ENCODE data around the gene TNFRSF14. TPM values are rescaled to one million over a fixed set of nuclear protein-coding genes. Genes with fewer than 3 reads are reported as not detected.
"Not testable (repeated sequence)": the region's sequence is repeated elsewhere in the genome, so short reads cannot be mapped to it uniquely, and the experiment has no call there.

The TNFRSF14 gene
- total RNA-seq, 4 donors from 2014 or later, result 3.4 to 11.5 (median 5.0) TPM

DNA sequence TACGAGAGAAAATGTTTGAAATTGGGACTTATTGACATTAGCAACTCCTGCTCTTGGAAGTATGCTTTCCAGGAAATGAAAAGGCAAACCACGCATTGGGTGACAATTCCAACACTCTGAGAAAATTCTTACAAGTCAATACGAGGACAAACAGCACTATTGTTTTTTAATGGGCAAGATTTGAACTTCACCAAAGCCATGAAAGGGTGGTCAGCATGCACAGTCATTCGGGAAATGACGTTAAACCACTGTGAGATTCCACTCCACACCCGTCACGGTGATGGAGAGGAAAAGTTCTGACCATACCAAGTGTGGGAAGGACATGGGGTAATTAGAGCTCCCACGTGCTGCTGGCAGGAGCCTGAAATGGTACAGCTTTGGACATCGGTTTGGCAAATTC is 18.2 kb downstream of the TNFRSF14 start:
- no peaks in the 10 kb centered on the region for H3K9me3 ChIP-seq
- intact Hi-C loops (cut with DNase I; ENCODE audit: low total_unique reads) (no loop called here), in situ Hi-C loops (cut with MboI; ENCODE audit: low sequenced_read_pairs in 4 of 4) (no loop called here)
- ATAC-seq (no peak), DNase-seq (no peak)
- H3K4me1 ChIP-seq, result peaks cover 0 to 3% of the 10 kb centered on the region in 2 donors
- no peak overlapping the region for H3K27ac ChIP-seq
- no peaks in the 10 kb centered on the region for H3K36me3 ChIP-seq
- peaks cover 7 to 26% (median 11%) of the 10 kb centered on the region in 3 donors for H3K27me3 ChIP-seq
- TF ChIP-seq, protein P1, sequence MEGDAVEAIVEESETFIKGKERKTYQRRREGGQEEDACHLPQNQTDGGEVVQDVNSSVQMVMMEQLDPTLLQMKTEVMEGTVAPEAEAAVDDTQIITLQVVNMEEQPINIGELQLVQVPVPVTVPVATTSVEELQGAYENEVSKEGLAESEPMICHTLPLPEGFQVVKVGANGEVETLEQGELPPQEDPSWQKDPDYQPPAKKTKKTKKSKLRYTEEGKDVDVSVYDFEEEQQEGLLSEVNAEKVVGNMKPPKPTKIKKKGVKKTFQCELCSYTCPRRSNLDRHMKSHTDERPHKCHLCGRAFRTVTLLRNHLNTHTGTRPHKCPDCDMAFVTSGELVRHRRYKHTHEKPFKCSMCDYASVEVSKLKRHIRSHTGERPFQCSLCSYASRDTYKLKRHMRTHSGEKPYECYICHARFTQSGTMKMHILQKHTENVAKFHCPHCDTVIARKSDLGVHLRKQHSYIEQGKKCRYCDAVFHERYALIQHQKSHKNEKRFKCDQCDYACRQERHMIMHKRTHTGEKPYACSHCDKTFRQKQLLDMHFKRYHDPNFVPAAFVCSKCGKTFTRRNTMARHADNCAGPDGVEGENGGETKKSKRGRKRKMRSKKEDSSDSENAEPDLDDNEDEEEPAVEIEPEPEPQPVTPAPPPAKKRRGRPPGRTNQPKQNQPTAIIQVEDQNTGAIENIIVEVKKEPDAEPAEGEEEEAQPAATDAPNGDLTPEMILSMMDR (IDR thresholded peaks at IDR 0.05 in 4 of 5, conservative IDR thresholded peaks at IDR 0.05 in 1 of 5), result no peak
- no peak for TF ChIP-seq POLR2A (IDR thresholded peaks at IDR 0.05)
- no peak overlapping the region for H3K4me3 ChIP-seq

DNA sequence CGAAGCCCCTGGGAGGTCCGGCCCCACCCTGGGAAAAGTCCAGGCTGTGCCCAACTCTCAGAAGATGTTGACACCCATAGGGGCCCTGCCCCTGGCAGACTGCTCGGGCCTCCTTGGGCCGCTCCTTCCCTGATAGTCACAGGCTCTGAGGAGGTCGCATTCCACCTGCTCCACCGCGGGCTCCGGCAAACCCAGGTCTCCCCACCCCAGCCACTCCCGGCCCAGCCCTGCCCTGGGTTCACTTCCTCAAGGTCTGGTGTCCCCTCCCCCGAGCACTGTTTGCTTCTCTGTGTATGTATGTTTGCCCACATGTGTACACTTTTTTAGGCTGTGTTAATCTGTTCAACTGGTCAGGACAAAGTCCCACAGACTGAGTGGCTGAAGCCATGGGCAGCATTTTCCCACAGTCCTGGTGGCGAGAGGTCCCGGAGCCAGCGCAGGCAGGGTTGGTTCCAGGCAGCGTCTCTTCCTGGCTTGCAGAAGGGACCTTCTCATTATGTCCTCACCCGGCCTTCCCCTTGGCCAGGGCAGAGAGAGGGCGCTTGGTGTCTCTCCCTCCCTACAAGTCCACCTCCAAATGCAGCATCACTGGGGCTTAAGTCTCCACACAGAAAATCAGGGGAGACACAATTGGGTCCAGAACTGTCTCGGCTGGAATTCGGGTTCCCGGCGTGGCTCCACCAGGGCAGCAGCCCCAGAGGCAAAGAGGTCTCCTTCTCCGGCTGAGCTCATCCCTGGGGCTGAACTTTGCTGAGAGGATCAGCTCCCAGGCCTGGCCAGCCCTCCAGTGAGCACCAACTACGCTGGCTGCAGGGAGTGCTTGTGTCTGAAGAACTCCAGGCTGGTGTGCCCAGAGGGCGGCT is 19.9 kb downstream of the TNFRSF14 start:
- Histone ChIP-seq H3K27ac (peak overlapping the region; percentile 47 to 70 (median 69)), H3K9me3 (no peaks in the 10 kb centered on the region), H3K27me3 (peaks cover 13 to 37% (median 16%) of the 10 kb centered on the region in 3 donors), H3K4me3 (no peak overlapping the region), H3K4me1 (peaks cover 0 to 3% of the 10 kb centered on the region in 2 donors), H3K36me3 (no peaks in the 10 kb centered on the region)
- TF ChIP-seq POLR2A (IDR thresholded peaks at IDR 0.05), result no peak
- TF ChIP-seq, protein P1 (IDR thresholded peaks at IDR 0.05 in 4 of 5, conservative IDR thresholded peaks at IDR 0.05 in 1 of 5), result no peak
- peak in 1 of 2 donors; percentile 17 for ATAC-seq
- no peak for DNase-seq
- intact Hi-C loops (cut with DNase I; ENCODE audit: low total_unique reads) (no loop called here), in situ Hi-C loops (cut with MboI; ENCODE audit: low sequenced_read_pairs in 4 of 4) (loop anchor here in 2 of 4 donors (25.0 kb wide), 1 partner anchor 389 kb away; the partner anchor contains the start of gene FAAP20 (in 2 of the 2))

DNA sequence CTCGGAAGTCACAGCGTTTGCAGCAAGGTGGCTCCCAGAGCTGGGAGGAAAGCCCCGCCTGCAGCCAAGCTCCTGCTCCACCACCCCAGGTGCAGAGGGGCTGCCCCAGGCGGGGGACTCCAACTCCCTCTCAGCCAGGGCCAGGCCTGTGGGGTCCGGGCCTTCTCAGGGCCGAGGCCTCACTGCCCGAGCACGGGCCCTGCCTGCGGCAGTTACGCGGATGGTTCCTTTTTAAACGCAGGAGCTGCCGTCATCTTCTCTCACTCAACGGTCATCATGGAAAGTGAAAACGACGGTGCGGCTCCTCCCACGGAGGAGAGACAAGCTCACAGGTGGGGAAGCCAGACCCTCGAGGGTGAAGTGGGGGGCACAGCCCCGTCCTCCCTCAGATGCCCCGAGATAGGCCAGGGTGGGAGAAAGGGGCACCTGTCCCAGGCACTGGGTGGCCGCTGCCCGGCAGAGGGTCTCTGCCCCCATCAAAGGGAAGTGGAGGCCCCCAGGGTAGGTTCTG is 21.4 kb downstream of the TNFRSF14 start:
- Histone ChIP-seq H3K27ac (peak overlapping the region; percentile 57 to 81 (median 81)), H3K27me3 (peaks cover 13 to 42% (median 24%) of the 10 kb centered on the region in 3 donors), H3K4me3 (peak overlapping the region in 3 of 4 donors; percentile 23 to 40 (median 37))
- intact Hi-C loops (cut with DNase I; ENCODE audit: low total_unique reads); H3K9me3 ChIP-seq; H3K4me1 ChIP-seq; ATAC-seq; DNase-seq; H3K36me3 ChIP-seq: not testable (repeated sequence)
- in situ Hi-C loops (cut with MboI; ENCODE audit: low sequenced_read_pairs in 4 of 4), result loop anchor here in 2 of 4 donors (25.0 kb wide), 1 partner anchor 390 kb away; the partner anchor contains the start of gene FAAP20 (in 2 of the 2)

DNA sequence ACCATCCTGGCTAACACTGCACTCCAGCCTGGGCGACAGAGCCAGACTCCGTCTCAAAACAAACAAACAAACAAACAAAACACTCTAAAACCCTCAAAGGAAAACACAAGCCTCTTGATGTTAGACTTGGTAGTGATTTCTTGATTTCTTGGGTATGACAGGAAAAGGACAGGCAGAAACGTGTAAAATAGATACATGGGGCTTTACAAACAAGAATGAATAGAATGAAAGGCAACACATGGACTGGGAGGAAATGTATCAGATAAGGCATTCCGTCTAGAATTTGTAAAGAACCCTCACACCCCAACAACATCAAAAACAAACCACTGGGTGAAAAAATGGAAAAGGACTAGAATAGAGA is 22.6 kb downstream of the TNFRSF14 start:
- H3K36me3 ChIP-seq, result no peaks in the 10 kb centered on the region
- H3K27me3 ChIP-seq, result peaks cover 13 to 33% (median 24%) of the 10 kb centered on the region in 3 donors
- peaks cover 0 to 3% of the 10 kb centered on the region in 2 donors for H3K4me1 ChIP-seq
- H3K4me3 ChIP-seq, result no peak overlapping the region
- in situ Hi-C loops (cut with MboI; ENCODE audit: low sequenced_read_pairs in 4 of 4), result loop anchor here in 2 of 4 donors (25.0 kb wide), 1 partner anchor 391 kb away; the partner anchor contains the start of gene FAAP20 (in 2 of the 2)
- H3K27ac ChIP-seq, result peak overlapping the region; percentile 57 to 81 (median 81)
- DNase-seq (no peak), ATAC-seq (no peak)
- TF ChIP-seq, protein P1 (IDR thresholded peaks at IDR 0.05 in 4 of 5, conservative IDR thresholded peaks at IDR 0.05 in 1 of 5), result no peak
- TF ChIP-seq POLR2A (IDR thresholded peaks at IDR 0.05), result no peak
- intact Hi-C loops (cut with DNase I; ENCODE audit: low total_unique reads), result no loop called here
- H3K9me3 ChIP-seq, result no peaks in the 10 kb centered on the region

DNA sequence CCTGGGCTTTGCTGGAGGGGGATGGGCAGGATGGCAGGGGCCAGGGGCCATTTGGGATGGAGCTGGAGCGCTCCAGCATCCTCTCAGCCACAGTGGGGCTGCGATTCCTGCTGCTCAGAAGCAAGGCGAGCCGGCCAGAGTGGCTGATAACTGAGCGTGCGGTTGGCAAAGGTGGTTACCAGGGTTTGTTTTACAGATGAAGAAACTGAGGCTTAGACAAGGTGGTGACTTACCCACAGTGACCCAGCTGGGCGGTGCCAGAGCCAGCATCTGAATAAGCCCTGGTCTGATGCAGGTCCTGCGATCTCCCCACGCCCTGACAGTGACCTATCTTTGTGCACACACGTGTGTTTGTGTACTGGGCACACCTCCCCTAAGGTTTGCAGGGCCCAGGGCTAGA is 24.5 kb downstream of the TNFRSF14 start:
- H3K9me3 ChIP-seq, result no peaks in the 10 kb centered on the region
- no peak overlapping the region for H3K4me3 ChIP-seq
- no peak for DNase-seq
- H3K27me3 ChIP-seq, result peaks cover 13 to 30% (median 24%) of the 10 kb centered on the region in 3 donors
- no peaks in the 10 kb centered on the region for H3K36me3 ChIP-seq
- no peak for TF ChIP-seq POLR2A (IDR thresholded peaks at IDR 0.05)
- TF ChIP-seq, protein P1 (IDR thresholded peaks at IDR 0.05 in 4 of 5, conservative IDR thresholded peaks at IDR 0.05 in 1 of 5), result no peak
- H3K4me1 ChIP-seq, result peaks cover 9 to 14% of the 10 kb centered on the region in 2 donors
- ATAC-seq, result no peak
- in situ Hi-C loops (cut with MboI; ENCODE audit: low sequenced_read_pairs in 4 of 4) (loop anchor here in 2 of 4 donors (25.0 kb wide), 1 partner anchor 393 kb away; the partner anchor contains the start of gene FAAP20 (in 2 of the 2)), intact Hi-C loops (cut with DNase I; ENCODE audit: low total_unique reads) (no loop called here)
- H3K27ac ChIP-seq, result no peak overlapping the region
